ENCODE results near the gene CD19.

DNA sequence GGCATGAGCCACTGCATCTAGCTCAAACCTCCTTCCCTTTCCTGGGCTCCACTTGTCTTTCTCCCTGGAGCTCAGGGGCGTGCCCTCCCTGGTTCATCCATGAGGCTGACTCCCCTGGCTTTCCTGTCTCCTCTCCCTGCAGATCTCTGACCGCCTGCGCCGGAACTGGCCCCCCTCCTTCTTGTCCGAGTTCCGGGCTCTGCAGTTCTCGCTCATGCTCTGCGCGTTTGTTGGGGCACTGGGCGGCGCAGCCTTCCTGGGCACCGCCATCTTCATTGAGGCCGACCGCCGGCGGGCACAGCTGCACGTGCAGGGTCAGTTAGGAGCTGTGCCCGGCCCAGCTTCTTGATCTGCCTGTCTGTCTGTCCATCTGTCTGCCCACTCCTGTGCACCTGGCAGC, 51.9 kb downstream of the CD19 start:
- TF ChIP-seq EP300 (IDR thresholded peaks at IDR 0.05) (no peak), POLR2A (IDR thresholded peaks at IDR 0.05) (no peak), POLR2AphosphoS5 (IDR thresholded peaks at IDR 0.05) (no peak)
- TF ChIP-seq, protein P1, sequence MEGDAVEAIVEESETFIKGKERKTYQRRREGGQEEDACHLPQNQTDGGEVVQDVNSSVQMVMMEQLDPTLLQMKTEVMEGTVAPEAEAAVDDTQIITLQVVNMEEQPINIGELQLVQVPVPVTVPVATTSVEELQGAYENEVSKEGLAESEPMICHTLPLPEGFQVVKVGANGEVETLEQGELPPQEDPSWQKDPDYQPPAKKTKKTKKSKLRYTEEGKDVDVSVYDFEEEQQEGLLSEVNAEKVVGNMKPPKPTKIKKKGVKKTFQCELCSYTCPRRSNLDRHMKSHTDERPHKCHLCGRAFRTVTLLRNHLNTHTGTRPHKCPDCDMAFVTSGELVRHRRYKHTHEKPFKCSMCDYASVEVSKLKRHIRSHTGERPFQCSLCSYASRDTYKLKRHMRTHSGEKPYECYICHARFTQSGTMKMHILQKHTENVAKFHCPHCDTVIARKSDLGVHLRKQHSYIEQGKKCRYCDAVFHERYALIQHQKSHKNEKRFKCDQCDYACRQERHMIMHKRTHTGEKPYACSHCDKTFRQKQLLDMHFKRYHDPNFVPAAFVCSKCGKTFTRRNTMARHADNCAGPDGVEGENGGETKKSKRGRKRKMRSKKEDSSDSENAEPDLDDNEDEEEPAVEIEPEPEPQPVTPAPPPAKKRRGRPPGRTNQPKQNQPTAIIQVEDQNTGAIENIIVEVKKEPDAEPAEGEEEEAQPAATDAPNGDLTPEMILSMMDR (IDR thresholded peaks at IDR 0.05), result no peak

Measured in upper lobe of left lung (tissue), 4 donors.